HepG2 (cell line): ENCODE measurements around the gene ZNF764. TPM values are rescaled to one million over a fixed set of nuclear protein-coding genes. Genes with fewer than 3 reads are reported as not detected.

Experiments
- GATA4 ChIP-seq: sonication (generic); IDR thresholded peaks from 2 replicates; pipeline ENCODE4 v1.6.1; 2016; ENCODE audit warnings: antibody characterized with exemption, low read depth, borderline replicate concordance
- GZF1 ChIP-seq: sonication (generic); formaldehyde crosslinking; IDR thresholded peaks from 2 replicates; pipeline ENCODE4 v1.5.1; 2020; ENCODE audit warnings: mild to moderate bottlenecking, missing genetic modification reagents
- HNF4A ChIP-seq: sonication (generic); formaldehyde crosslinking; IDR thresholded peaks from 2 replicates; pipeline ENCODE4 v1.4.0; 2020; ENCODE audit warnings: missing genetic modification reagents
- MEIS1 ChIP-seq: sonication (generic); formaldehyde crosslinking; IDR thresholded peaks from 2 replicates; pipeline ENCODE4 v1.9.0; 2021; ENCODE audit warnings: mild to moderate bottlenecking, missing genetic modification reagents, moderate library complexity, borderline replicate concordance
- POLR2A ChIP-seq, 2 experiments: IDR thresholded peaks; 2 replicates each; pipeline ENCODE4 v1.6.1; 2011; ENCODE audit warnings: low read depth in 2 of 2, low read length in 2 of 2, mild to moderate bottlenecking in 1 of 2, moderate library complexity in 1 of 2; ENCODE audit not compliant: insufficient read depth in 1 of 2
- RBFOX2 ChIP-seq: fragments of 200-400 bp; formaldehyde crosslinking; IDR thresholded peaks from 2 replicates; pipeline ENCODE4 v1.6.1; 2017; ENCODE audit warnings: low read depth, mild to moderate bottlenecking, low read length
- SRF ChIP-seq: IDR thresholded peaks from 2 replicates; pipeline ENCODE4 v1.6.1; 2011; ENCODE audit warnings: mild to moderate bottlenecking, low read depth, low read length, moderate library complexity
- YEATS2 ChIP-seq: sonication (generic); formaldehyde crosslinking; IDR thresholded peaks from 2 replicates; pipeline ENCODE4 v1.4.0; 2020; ENCODE audit warnings: missing genetic modification reagents, borderline replicate concordance
- ZBTB20 ChIP-seq: sonication (generic); formaldehyde crosslinking; IDR thresholded peaks from 2 replicates; pipeline ENCODE4 v1.8.1; 2023; ENCODE audit warnings: missing genetic modification reagents, low read depth, mild to moderate bottlenecking, borderline replicate concordance
- ZNF124 ChIP-seq: sonication (generic); formaldehyde crosslinking; IDR thresholded peaks from 2 replicates; pipeline ENCODE4 v1.4.0; 2020; ENCODE audit warnings: missing genetic modification reagents
- ZNF142 ChIP-seq: sonication (generic); formaldehyde crosslinking; IDR thresholded peaks from 2 replicates; pipeline ENCODE4 v1.4.0; 2020; ENCODE audit warnings: missing genetic modification reagents
- ZNF354B ChIP-seq: sonication (generic); formaldehyde crosslinking; IDR thresholded peaks from 2 replicates; pipeline ENCODE4 v1.8.0; 2022; ENCODE audit warnings: mild to moderate bottlenecking, missing genetic modification reagents
- ZNF510 ChIP-seq: sonication (generic); formaldehyde crosslinking; IDR thresholded peaks from 2 replicates; pipeline ENCODE4 v1.4.0; 2020; ENCODE audit warnings: low read depth, mild to moderate bottlenecking, missing genetic modification reagents
- ZNF609 ChIP-seq: sonication (generic); formaldehyde crosslinking; IDR thresholded peaks from 2 replicates; pipeline ENCODE4 v1.4.0; 2020; ENCODE audit warnings: mild to moderate bottlenecking, missing genetic modification reagents, borderline replicate concordance
- ZSCAN9 ChIP-seq: IDR thresholded peaks from 2 replicates; pipeline ENCODE4 v1.6.1; 2016; ENCODE audit warnings: borderline replicate concordance
- polyA plus RNA-seq, 8 experiments: library from polyadenylated mRNA; depleted of rRNA in 3 of 8; stranded (reverse) in 7 of 8; unstranded in 1 of 8; fragments of >200 nt; fragmentation: Illumina TruSeq in 4 of 8; extraction: Trizol in 4 of 8; gene quantifications; 2 replicates each; pipeline versions ENCODE4 v1.2.1 to v1.2.3, GENCODE V29; 2011 to 2016; ENCODE audit warnings: low read depth in 4 of 8, missing spikeins in 1 of 8, mixed read lengths in 1 of 8; ENCODE audit not compliant: insufficient read depth in 1 of 8
- total RNA-seq, 5 experiments: library from RNA; depleted of rRNA; stranded (reverse); fragments of >200 nt; fragmentation: Illumina TruSeq; extraction: Trizol; gene quantifications; 2 replicates each; pipeline ENCODE4 v1.2.3, GENCODE V29; 2016; ENCODE audit warnings: low read depth in 1 of 5

The ZNF764 gene
- total and polyA plus RNA-seq, 2 of the 13 experiments (the other 11 are each of a cell fraction or from before 2014, with no cell fraction given) = 4.1 to 9.1 TPM

- TF ChIP-seq GZF1 (CRISPR knock-in tag) (0 out of 2 replicates have a peak, but pooled peaks have one; percentile 40), ZNF142 (CRISPR knock-in tag) (no peak), ZNF609 (CRISPR knock-in tag) (0 out of 2 replicates have a peak, but pooled peaks have one; percentile 28), RBFOX2 (peak; percentile 51; the same call in 1 of the 2 replicates), SRF (no peak), ZBTB20 (CRISPR knock-in tag) (0 out of 2 replicates have a peak, but pooled peaks have one; percentile 22), HNF4A (no peak), ZSCAN9 (CRISPR knock-in tag) (no peak), POLR2A (IDR thresholded peaks at IDR 0.05; ENCODE audit: insufficient read depth in 1 of 2, low read depth in 2 of 2, low read length in 2 of 2) (peak; percentile 11 to 35; a peak in 2 of 4 replicates), YEATS2 (no peak), MEIS1 (CRISPR knock-in tag) (0 out of 2 replicates have a peak, but pooled peaks have one; percentile 54), ZNF124 (no peak), ZNF354B (CRISPR knock-in tag) (peak; percentile 82; the same call in 1 of the 2 replicates), ZNF510 (CRISPR knock-in tag) (0 out of 2 replicates have a peak, but pooled peaks have one; percentile 66), GATA4 (0 out of 2 replicates have a peak, but pooled peaks have one; percentile 33)
- TF ChIP-seq, all 625 proteins: peak for 25
Measured at GRCh38 chr16:30530163-30531037, 27.8 kb downstream of the ZNF764 start (continued).
